ENCODE results near the gene HMCN1.
A peak's percentile ranks its signal among the peaks of the same experiment; 100 is the strongest.

- TF ChIP-seq CTCF (conservative IDR thresholded peaks at IDR 0.05 in 1 of 2, IDR thresholded peaks at IDR 0.05 in 1 of 2; ENCODE audit: low read depth in 1 of 2, low read length in 2 of 2) (peak; percentile 64 to 74), EZH2 (IDR thresholded peaks at IDR 0.05; ENCODE audit: low read length, missing control alignments) (no peak)
Measured at GRCh38 chr1:186155594-186155993, 421.4 kb downstream of the HMCN1 start.
